HUES48 (cell line): ENCODE data around the gene MAP2K3.

Source experiments
- H3K27ac ChIP-seq: one replicate; pipeline ENCODE4 v1.7.0; 2013; ENCODE audit warnings: low read depth, low read length, inconsistent platforms
- H3K27me3 ChIP-seq: 2 replicates; pipeline ENCODE4 v1.6.1; 2013; ENCODE audit warnings: mild to moderate bottlenecking, low read length; ENCODE audit not compliant: control insufficient read depth, insufficient read depth
- H3K36me3 ChIP-seq: 2 replicates; pipeline ENCODE4 v1.6.1; 2013; ENCODE audit warnings: low read length; ENCODE audit not compliant: control insufficient read depth, insufficient read depth
- H3K4me1 ChIP-seq: 2 replicates; pipeline ENCODE4 v1.6.1; 2013; ENCODE audit warnings: mild to moderate bottlenecking, low read length; ENCODE audit not compliant: control insufficient read depth, insufficient read depth
- H3K4me3 ChIP-seq: 2 replicates; pipeline ENCODE4 v1.5.1; 2013; ENCODE audit warnings: mild to moderate bottlenecking, low read depth, low read length
- H3K9ac ChIP-seq: 2 replicates; pipeline ENCODE4 v1.6.1; 2013; ENCODE audit warnings: mild to moderate bottlenecking, low read depth, low read length, moderate library complexity
- H3K9me3 ChIP-seq: 2 replicates; pipeline ENCODE4 v1.6.1; 2013; ENCODE audit warnings: low read length; ENCODE audit not compliant: control insufficient read depth, insufficient read depth

MAP2K3 gene

DNA sequence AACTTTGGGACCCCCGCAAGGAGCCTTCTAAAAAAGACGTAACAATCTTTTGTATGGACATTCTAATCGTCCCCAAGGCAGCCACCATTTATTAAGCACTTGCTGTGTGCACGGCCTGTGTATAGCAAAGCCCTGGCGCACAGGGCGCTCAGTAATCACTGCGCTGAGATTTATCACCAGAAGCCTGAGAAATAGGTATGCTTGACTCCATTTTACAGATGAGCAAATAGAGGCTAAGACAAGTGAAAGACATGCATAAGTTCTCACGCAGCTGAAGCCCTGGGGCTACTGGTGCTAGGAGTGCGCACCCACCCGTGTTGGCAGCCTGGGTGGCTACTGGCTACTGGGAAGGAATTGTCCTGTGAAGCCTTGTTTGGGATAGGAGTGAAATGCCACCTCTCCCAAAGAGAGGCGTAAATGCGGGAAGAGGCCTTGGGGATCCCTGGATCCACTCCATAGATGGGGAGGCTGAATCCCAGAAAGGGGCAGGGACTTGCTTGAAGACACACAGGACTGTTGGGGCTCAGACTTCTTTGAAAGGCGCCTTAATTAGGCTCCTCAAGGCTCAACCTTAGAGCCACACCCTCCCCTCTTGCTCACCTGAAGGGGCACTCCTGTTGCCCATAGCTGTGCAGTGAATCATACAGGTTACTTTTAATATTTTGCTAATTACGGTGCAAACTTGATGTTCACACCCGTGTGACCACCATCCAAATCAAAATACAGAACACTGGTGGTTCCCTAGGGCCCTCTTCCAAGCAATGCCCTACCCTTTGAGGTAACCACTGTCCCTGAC, 30.7 kb upstream of the MAP2K3 start:
- Histone ChIP-seq H3K4me1 (peaks cover 6% of the 10 kb centered on the region), H3K9me3 (no peaks in the 10 kb centered on the region; the same call in 1 of the 2 replicates), H3K27ac (peak overlapping the region; percentile 72), H3K9ac (peak overlapping the region; percentile 29; the same call in 1 of the 2 replicates), H3K36me3 (no peaks in the 10 kb centered on the region), H3K4me3 (peak overlapping the region; percentile 67), H3K27me3 (no peaks in the 10 kb centered on the region)

DNA sequence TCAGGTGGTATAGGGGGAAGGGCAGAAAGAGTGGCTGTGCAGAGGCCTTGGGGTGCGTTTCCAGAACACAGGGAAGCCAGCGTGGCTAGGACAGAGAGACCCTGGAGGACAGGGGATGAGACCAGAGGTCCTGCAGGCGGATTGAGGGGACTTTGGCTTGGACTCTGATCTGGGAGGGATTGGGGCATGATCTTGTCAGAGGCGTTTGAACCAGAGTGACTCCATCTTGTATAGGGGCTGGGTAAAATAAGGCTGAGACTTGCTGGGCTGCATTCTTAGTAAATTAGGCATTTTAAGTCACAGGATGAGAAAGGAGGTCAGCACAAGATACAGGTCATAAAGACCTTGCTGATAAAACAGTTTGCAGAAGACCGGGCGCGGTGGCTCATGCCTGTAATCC, 25.9 kb upstream of the MAP2K3 start:
- H3K36me3 ChIP-seq = no peaks in the 10 kb centered on the region
- H3K9ac ChIP-seq = no peak overlapping the region
- H3K4me1 ChIP-seq = peaks cover 4% of the 10 kb centered on the region
- no peaks in the 10 kb centered on the region; the same call in 1 of the 2 replicates for H3K9me3 ChIP-seq
- H3K4me3 ChIP-seq = no peak overlapping the region
- no peaks in the 10 kb centered on the region for H3K27me3 ChIP-seq
- no peak overlapping the region for H3K27ac ChIP-seq

DNA sequence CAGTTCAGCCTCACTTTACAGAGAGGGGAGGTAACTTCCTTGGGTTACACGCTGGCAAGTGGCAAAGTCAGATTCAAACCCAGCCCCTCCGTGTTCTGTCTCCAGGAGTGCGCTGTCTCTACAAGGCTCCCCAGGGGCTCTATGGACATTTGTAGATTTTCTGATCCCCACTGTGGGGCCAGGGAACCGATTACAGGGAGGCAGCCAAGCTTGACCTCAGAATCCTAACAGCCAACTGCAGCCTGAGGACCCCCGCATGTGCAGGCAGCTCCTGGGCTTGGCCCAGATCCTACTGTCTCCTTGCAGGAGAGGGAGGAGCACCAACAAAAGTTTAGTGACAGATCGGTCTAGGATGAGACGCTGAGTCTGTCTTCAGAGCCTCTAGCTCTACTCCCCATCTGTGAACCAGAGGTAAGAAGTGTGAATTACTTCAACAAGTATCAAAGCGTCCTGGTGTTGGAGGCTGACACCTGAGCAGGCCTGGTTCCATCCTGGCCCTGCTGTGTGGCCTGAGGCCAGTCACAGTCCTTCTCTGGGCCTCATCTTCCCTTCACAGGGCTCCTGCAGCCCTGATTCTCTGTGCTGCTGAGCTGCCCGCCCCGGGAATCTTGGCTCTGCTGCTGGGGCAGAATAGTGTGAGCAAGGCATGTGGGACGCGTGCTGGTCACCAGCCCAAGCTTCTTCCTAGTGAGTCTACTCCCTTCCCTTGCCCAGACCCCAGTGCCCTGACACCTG, 22.1 kb upstream of the MAP2K3 start:
- Histone ChIP-seq H3K36me3 (no peaks in the 10 kb centered on the region), H3K27ac (no peak overlapping the region), H3K4me3 (no peak overlapping the region), H3K27me3 (no peaks in the 10 kb centered on the region), H3K9me3 (no peaks in the 10 kb centered on the region), H3K9ac (no peak overlapping the region), H3K4me1 (no peaks in the 10 kb centered on the region)

DNA sequence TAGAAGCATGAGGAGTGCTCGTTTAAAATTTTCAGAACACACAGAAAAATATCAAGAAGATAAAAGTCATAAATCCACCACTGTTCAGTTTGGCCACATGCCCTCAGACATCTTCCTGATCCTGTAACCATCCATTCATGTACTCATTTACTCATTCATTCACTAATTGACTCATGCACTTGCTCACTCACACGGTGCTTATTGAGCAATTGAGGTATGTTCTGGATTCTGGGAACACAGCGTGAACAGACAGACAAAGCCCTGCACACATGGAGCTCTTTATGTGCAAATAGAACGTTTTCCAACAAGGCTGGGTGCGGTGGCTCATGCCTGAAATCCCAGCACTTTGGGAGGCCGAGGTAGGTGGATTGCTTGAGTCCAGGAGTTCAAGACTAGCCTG, 21.1 kb upstream of the MAP2K3 start:
- Histone ChIP-seq H3K9ac (no peak overlapping the region), H3K27me3 (no peaks in the 10 kb centered on the region), H3K4me3 (no peak overlapping the region), H3K36me3 (no peaks in the 10 kb centered on the region), H3K4me1 (no peaks in the 10 kb centered on the region), H3K27ac (no peak overlapping the region), H3K9me3 (no peaks in the 10 kb centered on the region)

DNA sequence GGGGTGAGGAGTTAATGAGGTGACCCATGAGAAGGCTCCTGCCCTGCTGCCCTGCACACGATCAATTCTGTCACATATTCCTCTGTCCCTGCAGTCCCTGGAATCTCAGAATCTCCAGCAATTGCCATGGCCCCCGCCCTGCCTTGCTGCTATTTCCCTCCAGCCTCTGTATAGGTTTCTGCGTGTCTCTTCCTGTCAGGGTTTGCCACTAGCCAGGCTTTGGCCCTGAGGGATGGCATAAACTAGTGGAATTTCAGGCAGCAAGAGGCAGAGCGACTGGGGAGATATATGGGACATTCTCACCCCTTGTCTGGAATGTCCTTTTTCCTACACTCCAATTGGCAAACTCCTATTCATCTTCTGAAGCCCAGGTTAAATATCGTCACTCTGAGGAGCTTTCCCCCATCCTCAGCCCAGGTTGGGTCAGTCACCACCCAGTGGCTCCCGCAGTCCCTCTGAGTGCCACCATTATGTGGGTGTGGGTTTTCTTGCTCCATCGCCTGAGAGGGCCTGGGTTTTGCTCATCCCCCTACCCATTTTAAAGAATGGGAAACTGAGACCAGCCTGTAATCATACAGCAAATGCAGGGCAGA, 15.8 kb upstream of the MAP2K3 start:
- Histone ChIP-seq H3K4me3 (no peak overlapping the region), H3K9ac (no peak overlapping the region), H3K27ac (no peak overlapping the region), H3K27me3 (no peaks in the 10 kb centered on the region), H3K4me1 (no peaks in the 10 kb centered on the region), H3K9me3 (no peaks in the 10 kb centered on the region), H3K36me3 (no peaks in the 10 kb centered on the region)

DNA sequence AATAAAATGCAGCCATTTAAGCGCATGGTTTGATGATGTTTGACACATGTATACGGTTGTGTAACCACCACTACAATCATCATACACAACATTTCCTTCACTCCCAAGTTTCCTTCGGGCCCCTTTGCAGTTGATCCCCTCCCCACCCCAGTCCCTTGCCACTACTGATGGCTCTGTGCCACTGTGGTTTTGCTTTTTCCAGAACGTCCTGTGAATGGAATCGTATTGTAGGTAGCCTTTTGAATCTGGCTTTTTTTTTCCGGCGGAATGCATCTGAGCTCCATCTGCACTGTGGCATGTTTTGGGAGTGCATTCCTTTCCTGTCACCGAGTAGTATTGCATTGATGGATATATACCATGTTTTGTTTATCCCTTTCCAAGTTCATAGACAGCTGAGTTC, 15.1 kb upstream of the MAP2K3 start:
- Histone ChIP-seq H3K4me1 (no peaks in the 10 kb centered on the region), H3K27ac (no peak overlapping the region), H3K4me3 (no peak overlapping the region), H3K9ac (no peak overlapping the region), H3K36me3 (no peaks in the 10 kb centered on the region), H3K9me3 (no peaks in the 10 kb centered on the region), H3K27me3 (peaks cover 2% of the 10 kb centered on the region; the same call in 1 of the 2 replicates)

DNA sequence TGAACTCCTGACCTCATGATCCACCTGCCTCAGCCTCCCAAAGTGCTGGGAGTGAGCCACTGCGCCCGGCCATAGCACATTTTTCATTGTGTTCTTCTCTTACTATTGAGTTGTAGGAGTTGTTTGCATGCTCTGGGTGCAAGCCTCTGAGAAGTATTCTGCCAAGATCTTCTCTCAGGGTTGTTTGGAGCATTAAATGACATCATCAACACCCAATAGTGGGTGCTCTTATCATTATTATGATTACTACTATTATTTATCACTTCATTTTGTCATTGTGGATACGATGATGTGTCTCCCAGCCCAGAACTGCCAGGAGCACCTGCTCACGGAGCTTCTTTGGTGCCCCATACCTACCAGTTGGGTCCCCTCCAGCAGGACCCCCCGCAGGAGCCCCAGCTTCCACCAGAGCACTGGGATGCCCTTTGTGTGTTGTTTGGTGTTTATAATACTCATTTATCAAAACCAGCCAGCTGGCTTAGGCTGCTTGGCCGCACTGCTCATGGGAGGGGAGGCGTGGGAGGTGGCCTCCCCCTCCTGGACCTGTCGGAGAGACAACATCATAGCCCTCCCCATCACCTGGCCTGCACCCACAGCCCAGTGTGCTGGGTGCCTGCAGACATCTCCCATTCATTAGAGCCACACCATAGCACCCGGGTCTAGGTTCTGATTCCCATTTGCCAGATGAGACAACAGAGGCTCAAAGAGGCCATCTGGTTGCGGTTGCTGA, 12.9 kb upstream of the MAP2K3 start:
- no peak overlapping the region for H3K4me3 ChIP-seq
- no peak overlapping the region for H3K9ac ChIP-seq
- no peaks in the 10 kb centered on the region for H3K36me3 ChIP-seq
- no peak overlapping the region for H3K27ac ChIP-seq
- H3K4me1 ChIP-seq = peaks cover 3% of the 10 kb centered on the region; the same call in 1 of the 2 replicates
- H3K9me3 ChIP-seq = no peaks in the 10 kb centered on the region
- H3K27me3 ChIP-seq = peaks cover 16% of the 10 kb centered on the region

DNA sequence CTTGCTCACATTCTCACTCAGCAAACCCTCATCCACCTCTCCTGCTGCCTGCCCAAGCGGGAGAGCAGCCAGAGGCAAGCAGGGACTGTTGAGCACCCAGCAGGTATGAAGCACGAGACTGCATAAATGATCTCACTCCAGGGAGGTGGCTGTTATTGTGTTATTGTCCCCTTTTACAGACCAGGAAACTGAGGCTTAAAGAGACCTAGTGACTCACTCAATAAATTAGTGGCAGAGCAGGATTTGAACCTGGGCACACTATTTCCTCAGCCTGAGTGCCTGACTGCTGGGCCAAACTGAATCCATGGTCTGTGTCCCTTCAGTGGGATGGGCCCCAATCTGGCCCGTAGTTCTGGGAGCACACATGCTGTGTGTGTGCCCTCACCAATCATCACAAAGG, 12.3 kb upstream of the MAP2K3 start:
- Histone ChIP-seq H3K9ac (no peak overlapping the region), H3K9me3 (no peaks in the 10 kb centered on the region), H3K27me3 (peaks cover 22% of the 10 kb centered on the region), H3K36me3 (no peaks in the 10 kb centered on the region), H3K4me3 (no peak overlapping the region), H3K27ac (no peak overlapping the region), H3K4me1 (peaks cover 3% of the 10 kb centered on the region; the same call in 1 of the 2 replicates)

DNA sequence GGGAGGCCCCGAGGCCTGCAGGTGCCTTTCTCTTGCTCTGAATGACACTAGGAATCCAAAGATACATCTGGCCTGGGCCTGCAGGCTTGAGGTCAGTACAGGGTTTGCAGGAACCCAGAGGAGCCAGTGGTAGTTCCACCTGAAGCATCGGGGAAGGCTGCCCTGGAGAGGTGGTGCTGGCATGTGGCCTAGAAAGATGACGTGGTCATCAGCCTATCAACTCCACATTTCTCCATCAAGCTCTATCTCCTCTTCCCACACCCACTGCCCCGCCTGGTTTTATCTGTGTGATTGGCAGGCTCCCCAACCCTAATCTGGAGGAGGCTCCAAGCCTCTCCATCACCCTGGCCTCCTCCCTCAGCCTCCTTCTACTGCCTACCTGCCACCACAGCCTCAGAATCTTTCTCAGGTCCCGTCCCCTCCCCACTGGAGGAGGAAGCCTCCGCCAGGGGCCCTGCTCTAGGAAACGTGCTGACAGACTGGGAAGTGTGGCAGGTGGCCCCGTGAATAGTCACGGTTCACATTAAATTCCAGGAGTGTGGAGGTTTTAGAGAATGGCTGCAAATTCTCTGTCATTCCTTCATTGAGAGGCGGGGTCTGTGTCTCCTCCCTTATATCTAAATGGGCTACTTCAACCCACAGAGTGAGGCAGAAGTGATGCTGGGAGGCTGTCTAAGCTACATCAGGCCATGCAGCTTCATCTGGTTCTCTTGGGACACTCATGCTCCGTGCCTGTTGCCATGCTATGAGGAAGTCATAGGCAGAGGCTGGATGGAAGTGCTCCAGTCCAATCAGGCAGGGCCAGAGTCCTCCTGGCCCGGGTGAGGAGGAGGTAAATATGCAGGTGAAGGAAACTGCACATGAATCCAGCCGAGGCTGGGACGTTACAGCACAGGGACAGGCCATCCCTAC, 11.4 kb upstream of the MAP2K3 start:
- H3K9me3 ChIP-seq = no peaks in the 10 kb centered on the region

DNA sequence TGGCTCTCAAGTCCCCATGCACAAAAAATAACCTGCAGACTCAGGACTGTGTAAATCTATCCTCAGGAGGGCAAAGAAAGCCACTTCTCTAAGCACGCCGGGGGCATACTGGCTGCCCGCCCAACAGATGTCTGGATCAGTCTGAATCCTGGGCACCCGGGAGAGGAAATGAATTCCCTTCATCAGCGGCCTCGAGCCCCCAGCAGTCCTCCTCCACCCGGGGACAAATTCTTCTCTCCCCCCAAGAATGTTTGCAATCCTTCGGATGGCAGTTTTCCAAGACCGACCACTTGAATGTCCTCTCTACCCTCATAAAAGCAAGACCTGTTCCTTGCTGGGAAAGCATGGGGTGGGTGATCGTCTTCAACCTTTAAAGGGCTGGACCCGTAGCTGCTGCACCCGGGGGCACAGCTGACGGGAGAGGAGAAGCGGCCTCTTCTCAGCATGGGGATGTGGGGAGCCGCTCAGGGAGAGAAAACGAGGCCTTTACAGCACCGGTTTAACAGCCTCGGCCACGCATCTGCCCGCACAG, 9.4 kb upstream of the MAP2K3 start:
- Histone ChIP-seq H3K36me3 (no peaks in the 10 kb centered on the region), H3K9ac (0 out of 2 replicates have a peak overlapping the region, but pooled peaks have one; percentile 11), H3K9me3 (no peaks in the 10 kb centered on the region), H3K4me1 (peaks cover 3% of the 10 kb centered on the region; the same call in 1 of the 2 replicates), H3K27ac (no peak overlapping the region), H3K4me3 (peak overlapping the region; percentile 64), H3K27me3 (peaks cover 23% of the 10 kb centered on the region)

More for the DNA sequence above, 11.4 kb upstream of the MAP2K3 start:
- no peak overlapping the region for H3K27ac ChIP-seq
- peaks cover 3% of the 10 kb centered on the region; the same call in 1 of the 2 replicates for H3K4me1 ChIP-seq
- H3K4me3 ChIP-seq = no peak overlapping the region
- peaks cover 23% of the 10 kb centered on the region for H3K27me3 ChIP-seq
- H3K36me3 ChIP-seq = no peaks in the 10 kb centered on the region
- no peak overlapping the region for H3K9ac ChIP-seq
